ENCODE data around the gene IL37.
"Not testable (repeated sequence)": the region's sequence is repeated elsewhere in the genome, so short reads cannot be mapped to it uniquely, and the experiment has no call there.

Gene IL37

DNA sequence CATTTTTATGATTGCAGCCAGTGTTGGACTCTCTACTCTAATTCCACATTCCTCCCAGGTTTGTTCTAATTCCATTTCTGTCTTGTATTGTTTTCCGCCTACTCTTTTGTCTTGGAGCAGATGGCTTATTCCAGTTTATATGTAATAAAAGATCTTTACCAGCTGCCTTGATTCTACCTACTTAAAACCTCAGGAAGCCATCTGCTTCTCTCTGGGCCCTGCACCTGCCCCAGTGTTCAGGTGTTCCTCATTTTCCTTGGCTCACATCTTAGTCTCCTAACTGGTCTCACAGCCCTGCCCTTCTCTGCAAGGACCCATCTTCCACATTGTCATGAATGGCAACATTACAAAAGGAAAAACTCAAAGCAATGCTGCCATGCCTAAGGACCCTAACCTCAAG, 21.0 kb upstream of the IL37 start:
- DNase-seq (ENCODE audit: low read depth): no peak

DNA sequence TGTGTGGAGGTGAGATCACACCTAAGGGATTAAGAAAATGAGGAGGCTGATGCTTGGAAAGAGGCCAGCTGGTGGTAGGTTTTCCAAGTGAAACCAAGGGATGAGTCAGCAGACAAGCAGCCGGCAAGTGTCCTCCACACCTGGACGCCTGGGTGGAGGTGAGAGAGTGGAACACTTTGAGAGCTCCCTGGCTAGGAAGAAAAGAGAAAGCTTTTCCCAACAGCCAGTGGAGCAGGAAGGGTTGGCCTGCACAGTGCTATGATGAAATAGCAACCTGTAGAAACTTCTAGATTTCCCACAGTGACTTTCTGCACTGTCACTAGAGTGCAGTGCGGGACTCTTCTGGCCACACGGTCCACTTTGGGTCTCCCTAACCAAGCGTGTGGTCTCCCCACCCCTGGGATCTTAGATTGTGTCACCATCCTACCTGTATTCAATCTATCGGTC, 19.6 kb upstream of the IL37 start:
- no peak for DNase-seq (ENCODE audit: low read depth)

DNA sequence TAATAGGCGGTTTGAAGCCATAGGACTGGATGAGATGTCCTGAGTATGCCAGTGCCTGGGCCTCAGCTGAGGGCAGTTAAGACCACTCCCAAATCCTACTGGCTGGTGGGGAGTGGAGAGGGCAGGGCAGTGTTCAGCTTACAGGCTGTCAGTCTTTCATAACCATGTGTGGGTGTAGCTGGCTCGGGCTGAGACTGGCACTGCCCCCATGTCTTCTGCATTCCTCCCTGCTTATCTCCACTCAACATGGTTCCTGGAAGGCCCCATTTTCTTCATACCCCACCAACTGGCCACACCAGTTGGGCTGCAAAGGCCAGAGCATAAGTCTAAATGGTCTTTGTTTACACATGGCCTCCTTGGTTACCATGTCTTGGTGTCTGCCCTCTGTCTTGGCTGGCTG, 17.2 kb upstream of the IL37 start:
- no peak for DNase-seq (ENCODE audit: low read depth)

DNA sequence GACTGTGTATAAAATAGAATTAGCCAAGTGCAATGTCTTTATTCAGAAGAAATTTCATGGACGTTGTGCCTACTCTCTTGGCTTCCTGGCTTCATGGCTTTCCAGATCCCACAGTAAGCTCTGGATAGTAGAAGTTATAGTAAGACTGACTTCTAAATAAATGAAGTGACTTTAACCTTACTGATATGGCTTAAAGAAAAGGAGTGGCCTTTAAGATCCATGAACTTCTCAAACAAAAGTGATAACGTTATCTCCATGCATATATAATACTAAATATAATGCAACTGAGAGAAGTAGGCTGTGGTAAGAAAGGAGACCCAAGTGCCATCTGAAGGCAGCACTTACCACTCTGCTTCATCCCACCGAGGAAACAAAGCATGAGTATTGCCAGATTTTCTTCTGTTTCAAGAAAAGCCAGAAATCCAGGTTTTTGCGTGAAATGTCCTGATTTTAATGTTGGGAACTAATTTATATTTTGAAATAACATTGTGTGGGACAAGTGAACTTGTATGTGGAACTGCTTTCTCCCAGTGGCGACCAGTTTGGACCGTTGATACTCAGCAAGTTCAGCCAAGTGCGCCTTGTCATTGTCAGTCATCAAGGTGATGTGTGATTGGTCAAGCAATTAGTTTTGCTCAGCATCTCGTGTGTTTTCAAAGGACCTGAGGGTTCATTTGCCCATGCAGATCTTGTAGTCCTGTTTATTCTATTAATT, 13.9 kb upstream of the IL37 start:
- DNase-seq (ENCODE audit: low read depth): no peak

DNA sequence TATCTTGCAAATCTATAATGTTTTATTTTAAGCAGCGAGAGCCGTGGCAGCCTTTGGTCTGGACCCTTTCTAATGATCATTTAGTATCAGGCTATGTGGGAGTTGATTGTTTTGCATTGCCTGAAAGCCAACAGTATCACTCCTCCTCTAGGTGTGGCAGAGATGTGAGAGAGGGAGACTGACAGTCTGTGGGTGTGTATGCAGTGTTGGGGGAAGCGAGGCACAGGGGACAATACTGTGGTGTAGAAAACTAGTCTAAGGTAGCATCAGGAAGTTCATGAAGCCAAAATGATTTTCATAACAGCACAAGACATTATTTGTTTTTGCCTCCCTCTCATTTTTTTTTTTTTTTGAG, 13.4 kb upstream of the IL37 start:
- DNase-seq (ENCODE audit: low read depth): no peak

DNA sequence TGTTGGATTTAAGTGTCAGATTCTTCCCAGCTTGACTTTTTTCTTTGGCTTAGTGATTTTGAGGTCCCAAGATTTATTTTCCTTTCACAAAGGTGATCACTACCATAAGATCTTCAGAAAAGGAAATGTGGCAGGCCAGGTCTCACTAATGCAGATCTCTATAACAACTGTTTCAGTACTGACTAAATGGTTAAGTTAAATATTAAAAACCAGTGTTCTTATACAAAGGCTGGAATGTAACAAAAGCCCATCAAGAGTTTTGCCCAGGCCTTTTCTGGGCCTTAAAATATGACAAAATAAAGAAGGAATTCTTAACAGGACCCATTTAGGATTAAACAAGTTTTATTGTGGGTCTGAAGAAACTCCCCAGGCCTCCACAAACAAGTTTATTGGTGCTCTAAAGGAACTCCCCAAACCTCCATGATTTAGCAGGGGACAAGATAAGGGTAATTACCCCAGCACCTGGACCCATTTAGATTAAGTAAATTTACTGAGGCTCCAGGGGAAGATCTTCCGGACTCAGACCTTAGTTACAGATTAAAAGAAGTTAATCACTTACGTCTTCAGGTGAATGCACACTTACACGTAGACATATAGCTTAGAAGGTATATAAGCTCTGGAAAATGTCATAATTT, 9.4 kb upstream of the IL37 start:
- DNase-seq (ENCODE audit: low read depth): not testable (repeated sequence)

DNA sequence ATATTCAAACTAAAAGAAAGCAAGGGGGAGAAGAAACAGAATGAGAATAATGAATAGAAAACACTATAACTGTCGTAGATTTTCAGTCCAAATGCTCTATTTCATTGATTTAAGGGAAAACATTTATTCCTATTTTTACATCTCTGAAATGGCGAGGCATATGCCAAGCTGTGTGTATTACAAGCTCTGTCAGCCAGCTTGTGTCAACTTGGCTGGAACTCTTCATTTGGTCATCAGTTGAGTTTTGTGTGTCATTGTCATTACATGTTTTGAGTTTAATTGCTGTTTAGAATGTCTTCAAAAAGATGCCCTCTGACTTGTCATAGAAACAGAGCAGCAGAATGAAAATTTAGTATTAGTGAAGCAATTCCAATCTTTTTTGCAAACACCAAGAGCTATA, 8.1 kb upstream of the IL37 start:
- no peak for DNase-seq (ENCODE audit: low read depth)

DNA sequence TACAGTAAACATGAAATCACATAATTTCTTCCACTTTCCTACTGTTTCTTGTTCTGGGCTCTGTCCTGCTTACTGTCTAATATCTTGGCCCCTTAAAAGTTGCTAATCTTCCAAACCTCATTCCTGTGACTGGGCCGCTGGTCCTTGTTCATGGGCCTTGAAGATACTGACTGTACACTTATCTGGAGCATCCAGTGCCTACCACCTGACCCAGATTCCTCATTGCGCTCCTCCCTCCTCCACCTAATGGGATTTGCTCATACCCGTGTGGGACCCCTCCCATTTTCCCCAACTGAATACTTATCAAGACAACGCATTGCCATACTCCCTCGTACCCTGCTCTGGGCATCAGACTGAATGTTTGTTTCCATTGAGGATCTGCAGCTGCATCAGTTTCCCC, 6.1 kb upstream of the IL37 start:
- no peak for DNase-seq (ENCODE audit: low read depth)

DNA sequence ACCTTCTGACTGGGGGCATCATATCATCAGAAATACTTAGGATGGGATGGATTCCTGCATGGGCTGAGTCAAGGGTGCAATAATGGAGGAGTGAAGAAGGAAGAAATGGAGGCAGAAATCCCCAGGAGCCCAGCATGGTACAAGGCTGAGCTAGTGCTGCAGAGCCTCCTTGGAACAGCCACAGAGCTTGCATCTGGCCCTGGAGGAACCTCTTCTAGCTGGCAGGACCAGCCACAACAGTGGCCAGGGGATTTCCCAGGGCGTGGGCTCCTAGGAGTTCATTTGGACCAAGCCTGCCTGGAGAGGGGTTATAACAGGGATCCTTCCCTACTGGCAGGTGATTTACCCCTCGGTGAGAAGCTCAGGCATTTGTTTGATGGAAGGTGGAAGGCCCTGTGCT, 4.7 kb upstream of the IL37 start:
- DNase-seq (ENCODE audit: low read depth): no peak

DNA sequence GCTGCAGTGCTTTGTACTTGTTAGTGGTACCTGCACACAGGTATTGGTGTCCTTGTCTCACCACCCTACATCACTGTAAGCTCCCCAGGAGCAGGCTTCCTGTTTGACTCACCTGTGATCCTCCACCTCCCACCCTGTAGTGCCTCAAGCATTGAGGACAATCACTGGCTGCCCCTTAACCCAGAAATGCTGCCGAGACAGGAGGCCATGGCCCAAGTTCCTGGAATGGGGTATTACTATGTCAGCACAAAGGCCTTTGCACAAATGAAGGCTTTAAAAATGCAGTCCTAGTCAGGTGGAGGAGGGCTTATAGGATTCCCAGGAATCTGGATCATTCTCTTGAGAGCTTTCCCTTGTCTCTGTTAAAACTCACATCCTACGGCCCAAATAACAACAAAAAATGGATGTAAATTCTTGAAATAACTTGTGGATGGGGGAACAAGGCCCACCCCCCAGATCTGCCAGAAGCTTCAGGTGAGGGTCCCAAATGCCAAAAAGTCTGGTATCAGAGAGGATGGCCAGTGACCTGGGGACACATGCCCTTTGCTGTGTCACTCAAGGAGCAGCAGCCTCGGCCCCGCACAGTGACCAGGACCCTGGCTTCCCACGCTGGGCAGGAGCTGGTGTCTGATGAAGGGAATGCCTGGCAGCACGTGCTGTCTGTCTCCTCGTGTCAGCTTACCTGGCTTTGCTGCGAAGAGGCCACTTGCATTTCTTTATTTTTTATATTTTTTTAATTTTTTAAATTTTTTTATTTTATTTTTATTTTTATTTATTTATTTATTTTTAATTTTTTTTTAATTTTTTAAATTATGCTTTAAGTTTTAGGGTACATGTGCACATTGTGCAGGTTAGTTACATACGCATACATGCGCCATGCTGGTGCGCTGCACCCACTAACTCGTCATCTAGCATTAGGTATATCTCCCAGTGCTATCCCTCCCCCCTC, 3.7 kb upstream of the IL37 start:
- no peak for DNase-seq (ENCODE audit: low read depth)

DNA sequence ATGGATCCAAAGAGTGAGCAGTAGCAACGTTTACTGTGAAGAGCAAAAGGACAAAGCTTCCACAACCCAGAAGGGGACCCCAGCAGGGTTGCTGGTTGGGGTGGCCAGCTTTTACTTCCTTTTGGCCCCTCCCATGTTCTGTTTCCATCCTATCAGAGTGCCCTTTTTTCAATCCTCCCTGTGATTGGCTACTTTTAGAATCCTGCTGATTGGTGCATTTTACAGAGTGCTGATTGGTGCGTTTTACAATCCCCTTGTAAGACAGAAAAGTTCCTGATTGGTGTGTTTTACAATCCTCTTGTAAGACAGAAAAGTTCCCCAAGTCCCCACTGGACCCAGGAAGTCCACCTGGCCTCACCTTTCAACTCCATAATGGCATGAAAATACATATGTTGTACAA, 2.4 kb upstream of the IL37 start:
- DNase-seq (ENCODE audit: low read depth): not testable (repeated sequence)

DNA sequence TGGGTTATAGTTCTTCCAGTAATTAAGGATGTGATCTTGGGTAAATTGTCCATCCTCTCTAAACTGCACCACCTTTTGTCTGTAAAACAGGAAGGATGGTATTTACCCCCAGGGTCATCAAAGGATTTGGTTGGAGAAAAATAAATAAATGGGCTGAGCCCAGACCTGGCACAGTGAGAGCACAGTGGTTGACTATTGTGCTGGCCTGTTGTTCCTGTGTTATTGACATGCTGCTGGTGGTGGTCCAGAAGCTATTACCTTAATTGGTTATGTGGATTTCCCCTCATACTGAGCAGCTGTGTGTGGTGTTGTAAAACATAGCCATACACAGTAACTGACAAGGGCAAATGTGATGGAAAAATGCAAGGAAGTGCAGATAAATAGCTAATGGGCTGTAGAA, 746 bp upstream of the IL37 start:
- no peak for DNase-seq (ENCODE audit: low read depth)

DNA sequence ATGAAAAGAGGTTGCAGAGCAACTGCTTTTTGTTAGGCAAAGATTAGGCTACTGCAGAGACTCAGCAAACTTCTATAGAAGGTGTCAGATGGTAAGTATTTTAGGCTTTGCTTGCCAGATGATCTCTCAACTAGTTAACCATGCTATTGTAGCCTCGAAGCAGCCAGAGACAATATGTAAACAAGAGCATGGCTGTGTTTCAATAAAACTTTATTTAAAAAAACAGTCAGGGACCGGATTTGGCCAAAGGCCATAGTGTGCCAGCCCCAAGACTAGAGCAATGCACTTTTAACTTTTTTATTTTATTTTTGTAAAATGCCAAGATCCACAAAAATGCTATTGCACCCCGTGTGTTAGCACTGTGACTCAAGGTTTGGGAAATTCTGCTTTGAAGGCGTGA, 1.4 kb downstream of the IL37 start:
- DNase-seq (ENCODE audit: low read depth): no peak

DNA sequence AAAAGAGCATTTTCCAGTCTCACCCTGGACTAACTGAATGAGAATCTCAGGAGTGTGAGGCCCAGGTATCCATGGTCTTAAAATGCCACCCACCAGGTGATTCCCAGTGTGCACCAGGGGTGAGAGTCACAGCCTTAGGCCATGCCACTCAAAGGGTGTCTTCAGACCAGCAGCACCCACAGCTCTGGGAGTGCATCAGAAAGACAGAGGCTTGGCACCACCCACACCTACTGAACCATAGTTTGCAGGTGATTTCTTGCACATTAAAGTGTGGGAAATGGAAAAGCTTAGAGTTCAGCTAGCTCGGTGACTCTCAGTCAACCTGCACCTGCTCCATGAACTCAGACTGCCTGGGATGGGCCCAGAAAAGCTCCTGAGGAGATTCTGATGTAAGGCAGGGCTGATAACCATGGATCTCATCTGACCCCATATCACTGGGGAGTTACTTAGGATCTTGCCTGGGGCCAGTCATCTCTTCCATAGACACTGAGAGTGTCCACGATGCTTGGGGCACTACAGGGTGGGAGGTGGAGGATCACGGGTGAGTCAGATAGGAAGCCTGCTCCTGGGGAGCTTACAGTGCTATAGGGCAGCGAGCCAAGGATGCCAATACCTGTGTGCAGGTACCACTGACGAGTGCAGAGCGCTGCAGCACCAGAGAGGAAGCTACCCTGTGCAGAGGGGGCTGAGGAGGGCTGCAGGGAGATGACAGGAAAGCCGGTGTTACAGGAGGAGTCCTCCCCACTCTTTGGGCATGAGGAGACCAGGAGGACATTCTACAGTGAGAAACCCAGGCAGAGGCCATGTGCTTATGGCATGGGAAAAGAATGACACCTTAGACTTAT, 4.6 kb downstream of the IL37 start:
- no peak for DNase-seq (ENCODE audit: low read depth)

DNA sequence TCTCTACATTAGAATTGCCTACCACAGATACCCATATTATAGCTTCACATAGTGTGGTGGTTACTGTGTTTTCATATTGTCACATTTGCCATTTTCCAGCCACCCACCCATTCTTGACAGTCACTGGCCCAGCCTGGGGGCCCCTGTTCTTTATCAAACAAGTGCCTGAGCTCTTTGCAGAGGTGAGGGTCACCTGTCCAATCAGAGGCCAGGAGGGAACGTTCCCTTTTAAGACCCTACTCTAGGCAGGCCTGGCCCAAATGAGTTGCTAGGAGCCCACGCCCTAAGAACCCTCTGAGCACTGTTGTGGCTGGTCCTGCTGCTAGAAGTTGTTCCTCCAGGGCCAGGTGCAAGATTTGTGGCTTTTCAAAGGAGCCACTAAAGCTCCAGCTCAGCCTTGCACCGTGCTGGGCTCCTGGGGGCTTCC, 5.2 kb downstream of the IL37 start:
- no peak for DNase-seq (ENCODE audit: low read depth)

DNA sequence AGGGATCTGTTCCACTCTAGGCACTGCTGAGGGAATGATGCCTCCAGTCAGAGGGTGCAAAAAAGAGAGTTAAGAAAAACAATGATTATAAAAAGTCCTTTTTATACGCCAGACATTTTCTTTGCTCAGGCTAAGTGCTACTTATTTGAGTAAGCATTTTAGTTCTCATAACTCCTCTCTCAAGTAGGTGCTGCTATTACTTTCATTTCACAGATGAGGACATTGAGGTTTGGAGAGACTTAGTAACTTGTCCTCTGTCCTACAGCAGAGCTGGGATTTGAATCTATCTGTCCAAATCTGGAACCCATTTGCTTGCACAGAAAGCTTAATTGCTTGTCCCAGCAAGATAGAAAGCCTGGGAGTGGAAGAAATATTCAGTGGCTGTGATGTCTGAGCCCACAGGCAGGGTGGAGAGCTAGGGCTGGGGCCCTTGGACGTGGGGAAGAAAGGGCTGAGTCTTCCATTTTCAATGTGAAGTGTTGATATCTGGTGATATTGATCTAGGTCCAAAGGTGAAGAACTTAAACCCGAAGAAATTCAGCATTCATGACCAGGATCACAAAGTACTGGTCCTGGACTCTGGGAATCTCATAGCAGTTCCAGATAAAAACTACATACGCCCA, 5.8 kb downstream of the IL37 start:
- no peak for DNase-seq (ENCODE audit: low read depth)

DNA sequence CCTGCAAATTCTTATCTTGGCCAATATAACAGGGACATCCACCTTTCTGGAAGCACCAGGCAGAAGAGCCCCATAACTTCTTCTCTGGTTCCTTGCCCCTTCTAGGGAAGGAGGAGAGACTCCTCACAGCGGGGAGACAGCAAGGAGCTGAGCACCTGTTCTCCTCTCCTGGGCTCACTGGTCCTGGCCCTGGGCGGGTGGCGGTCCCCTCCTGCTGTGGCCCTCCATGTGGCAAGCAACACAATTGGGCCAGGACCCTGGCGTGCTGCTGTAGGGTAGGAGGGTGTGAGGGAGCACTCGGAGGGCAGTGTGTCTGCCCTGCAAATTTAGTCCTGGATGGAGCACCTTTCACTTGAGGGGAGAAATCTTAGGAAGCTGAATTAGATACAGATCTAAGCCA, 6.9 kb downstream of the IL37 start:
- DNase-seq (ENCODE audit: low read depth): no peak

DNA sequence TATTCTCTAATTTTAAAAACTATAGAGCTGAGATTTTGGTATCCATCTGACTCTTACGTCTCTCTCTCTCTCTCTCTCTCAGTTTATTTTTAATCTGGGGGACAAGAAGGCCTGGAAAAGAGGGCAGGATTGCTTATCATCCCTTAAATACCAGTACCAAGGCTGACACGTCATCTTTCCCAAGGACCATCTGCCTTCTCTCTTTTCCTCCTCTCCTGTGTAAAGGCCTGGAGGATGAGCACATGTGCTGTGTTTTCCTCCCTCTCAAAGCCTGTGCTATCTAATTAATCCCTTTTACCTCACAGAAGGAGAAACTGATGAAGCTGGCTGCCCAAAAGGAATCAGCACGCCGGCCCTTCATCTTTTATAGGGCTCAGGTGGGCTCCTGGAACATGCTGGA, 7.3 kb downstream of the IL37 start:
- no peak for DNase-seq (ENCODE audit: low read depth)

DNA sequence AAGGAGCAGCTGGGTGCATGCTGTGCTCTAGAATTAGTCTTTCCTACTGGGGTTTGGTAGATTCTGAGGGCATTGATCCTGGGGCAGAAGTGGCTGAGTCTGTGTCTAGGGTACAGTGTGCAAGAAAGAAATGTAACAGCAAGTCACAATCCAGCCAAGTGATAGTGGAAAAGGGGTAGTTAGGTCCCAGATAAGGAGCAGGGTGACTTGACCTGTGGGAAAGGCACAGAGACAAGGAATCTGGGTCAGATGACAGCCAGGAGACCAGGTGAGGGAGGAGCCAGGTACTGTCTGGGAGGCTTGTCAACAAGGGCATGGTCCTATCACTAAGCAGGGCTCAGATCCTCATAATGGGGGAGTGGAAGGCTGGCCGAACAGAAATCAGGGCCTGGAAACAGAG, 8.1 kb downstream of the IL37 start:
- DNase-seq (ENCODE audit: low read depth): no peak

DNA sequence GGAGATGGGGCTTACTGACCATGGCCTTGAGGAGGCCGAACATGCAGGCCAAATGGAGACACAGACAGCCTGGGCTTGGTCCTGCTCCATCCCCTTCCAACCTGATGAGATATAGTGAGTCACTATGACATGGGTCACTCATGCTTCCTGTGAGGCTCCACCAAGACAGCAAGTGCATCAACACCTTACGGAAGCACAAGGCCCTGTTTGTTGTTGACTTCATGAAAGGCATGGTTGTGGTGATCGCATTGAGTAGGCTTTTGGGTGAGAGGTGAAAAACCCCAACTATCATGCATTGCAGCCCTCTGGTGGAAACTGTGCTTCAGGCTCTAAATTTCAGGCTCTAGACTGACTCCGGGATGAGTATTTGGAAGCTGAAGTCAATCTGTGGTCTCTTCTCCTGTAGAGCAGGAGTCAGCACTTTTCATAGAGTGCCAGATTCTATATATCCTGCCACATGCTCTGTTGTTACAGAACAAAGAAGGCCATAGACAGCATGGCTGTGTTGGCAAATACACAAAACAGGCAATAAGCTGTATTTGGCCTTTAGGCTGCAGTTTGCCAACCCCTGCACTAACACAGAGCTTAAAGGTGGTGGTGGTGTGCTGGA, 10.1 kb downstream of the IL37 start:
- no peak for DNase-seq (ENCODE audit: low read depth)

DNA sequence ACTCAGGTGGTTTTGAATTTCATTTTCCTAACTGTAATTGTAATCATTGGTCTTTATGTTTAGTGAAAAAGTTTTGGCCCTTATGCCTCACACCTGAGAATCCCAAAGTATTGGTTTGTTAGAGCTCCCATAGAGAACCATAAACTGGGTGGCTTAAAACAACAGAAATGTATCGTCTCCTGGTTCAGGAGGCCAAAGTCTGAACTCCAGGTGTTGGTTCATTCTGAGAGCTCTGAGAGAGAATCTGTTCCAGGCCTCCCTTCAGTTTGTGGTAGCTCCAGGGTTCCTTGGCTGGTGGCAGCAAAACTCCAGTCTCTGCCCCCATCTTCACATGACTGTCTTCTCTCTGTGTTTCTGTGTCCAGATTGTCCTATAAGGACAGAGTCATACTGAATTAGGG, 11.0 kb downstream of the IL37 start:
- DNase-seq (ENCODE audit: low read depth): no peak

Measured in GM04504 (cell line).